ENCODE results near the gene SLC23A3. TPM values are rescaled to one million over a fixed set of nuclear protein-coding genes. Genes with fewer than 3 reads are reported as not detected.

Gene SLC23A3
- total RNA-seq, 1 experiment from 2014 or later, result 0.59 TPM

DNA sequence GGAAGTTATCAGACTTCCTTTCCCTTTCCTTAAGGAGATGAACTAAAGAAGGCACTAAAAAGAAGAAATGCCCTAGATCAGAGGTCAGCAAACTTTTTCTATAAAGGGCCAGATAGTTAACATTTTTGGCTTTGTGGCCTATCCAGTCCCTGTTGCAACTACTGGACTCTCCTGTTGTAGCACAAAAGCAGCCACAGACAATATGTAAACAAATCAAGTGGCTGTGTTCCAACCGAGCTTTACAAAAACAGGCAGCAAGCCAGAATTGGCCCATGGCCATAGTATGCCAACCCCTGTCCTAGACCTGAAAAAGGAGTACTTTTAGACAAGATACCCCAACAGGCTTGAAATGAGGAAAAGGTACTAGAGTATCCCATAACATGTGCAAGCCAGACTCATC, 20.2 kb downstream of the SLC23A3 start:
- Mint-ChIP-seq H3K27me3 (ENCODE audit: low read depth) (no peaks in the 10 kb centered on the region), H3K4me3 (no peak overlapping the region), H3K4me1 (no peaks in the 10 kb centered on the region), H3K9me3 (no peaks in the 10 kb centered on the region), H3K27ac (no peak overlapping the region), H3K36me3 (peaks cover 7% of the 10 kb centered on the region)
- CTCF ChIA-PET, result interaction anchor here (0.7 to 3.1 kb wide), 4 partner anchors 45 to 145 kb away, joined by 3 to 15 read pairs (median 3); no protein-coding TSS in a partner anchor
- TF ChIP-seq MXD4 (CRISPR knock-in tag; IDR thresholded peaks at IDR 0.05; ENCODE audit: borderline replicate concordance), result no peak
- TF ChIP-seq GABPB1 (CRISPR knock-in tag; IDR thresholded peaks at IDR 0.05), result no peak
- TF ChIP-seq, protein P1, sequence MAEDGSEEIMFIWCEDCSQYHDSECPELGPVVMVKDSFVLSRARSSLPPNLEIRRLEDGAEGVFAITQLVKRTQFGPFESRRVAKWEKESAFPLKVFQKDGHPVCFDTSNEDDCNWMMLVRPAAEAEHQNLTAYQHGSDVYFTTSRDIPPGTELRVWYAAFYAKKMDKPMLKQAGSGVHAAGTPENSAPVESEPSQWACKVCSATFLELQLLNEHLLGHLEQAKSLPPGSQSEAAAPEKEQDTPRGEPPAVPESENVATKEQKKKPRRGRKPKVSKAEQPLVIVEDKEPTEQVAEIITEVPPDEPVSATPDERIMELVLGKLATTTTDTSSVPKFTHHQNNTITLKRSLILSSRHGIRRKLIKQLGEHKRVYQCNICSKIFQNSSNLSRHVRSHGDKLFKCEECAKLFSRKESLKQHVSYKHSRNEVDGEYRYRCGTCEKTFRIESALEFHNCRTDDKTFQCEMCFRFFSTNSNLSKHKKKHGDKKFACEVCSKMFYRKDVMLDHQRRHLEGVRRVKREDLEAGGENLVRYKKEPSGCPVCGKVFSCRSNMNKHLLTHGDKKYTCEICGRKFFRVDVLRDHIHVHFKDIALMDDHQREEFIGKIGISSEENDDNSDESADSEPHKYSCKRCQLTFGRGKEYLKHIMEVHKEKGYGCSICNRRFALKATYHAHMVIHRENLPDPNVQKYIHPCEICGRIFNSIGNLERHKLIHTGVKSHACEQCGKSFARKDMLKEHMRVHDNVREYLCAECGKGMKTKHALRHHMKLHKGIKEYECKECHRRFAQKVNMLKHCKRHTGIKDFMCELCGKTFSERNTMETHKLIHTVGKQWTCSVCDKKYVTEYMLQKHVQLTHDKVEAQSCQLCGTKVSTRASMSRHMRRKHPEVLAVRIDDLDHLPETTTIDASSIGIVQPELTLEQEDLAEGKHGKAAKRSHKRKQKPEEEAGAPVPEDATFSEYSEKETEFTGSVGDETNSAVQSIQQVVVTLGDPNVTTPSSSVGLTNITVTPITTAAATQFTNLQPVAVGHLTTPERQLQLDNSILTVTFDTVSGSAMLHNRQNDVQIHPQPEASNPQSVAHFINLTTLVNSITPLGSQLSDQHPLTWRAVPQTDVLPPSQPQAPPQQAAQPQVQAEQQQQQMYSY (CRISPR knock-in tag; IDR thresholded peaks at IDR 0.05), result no peak
- TF ChIP-seq GTF2I (CRISPR knock-in tag; conservative IDR thresholded peaks at IDR 0.05), result no peak
- no peak for TF ChIP-seq TEAD1 (CRISPR knock-in tag; IDR thresholded peaks at IDR 0.05)
- no peak for TF ChIP-seq SMAD3 (CRISPR knock-in tag; IDR thresholded peaks at IDR 0.05; ENCODE audit: borderline replicate concordance)
- POLR2A ChIA-PET, result no interaction called here
- DNase-seq (ENCODE audit: low spot score), result no peak
- ATAC-seq, result no peak

DNA sequence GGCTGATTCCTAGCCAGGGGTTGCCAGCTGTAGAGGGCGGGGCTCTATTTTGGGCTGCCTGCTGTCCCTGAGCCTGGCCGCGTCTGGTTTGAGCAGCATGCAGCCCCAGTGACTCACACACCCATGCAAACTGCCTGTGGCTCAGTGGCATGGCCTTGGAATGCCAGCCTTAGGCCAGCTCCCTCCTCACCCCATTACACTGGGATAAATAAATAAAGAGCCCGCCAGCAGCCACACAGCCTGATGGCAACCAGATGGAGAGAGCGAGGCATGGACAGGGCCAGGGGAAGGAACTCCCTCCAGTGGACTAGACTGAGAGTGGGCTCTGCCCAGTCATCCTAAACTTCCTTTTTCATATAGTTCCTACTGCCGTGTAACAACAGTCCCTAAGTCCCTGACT, 27.5 kb downstream of the SLC23A3 start:
- H3K27me3 Mint-ChIP-seq (ENCODE audit: low read depth), result no peaks in the 10 kb centered on the region; the same call in 1 of the 2 replicates
- POLR2A ChIA-PET, result interaction anchor here (0.6 to 0.7 kb wide), 2 partner anchors 125 to 258 kb away, joined by 3 read pairs; no protein-coding TSS in a partner anchor
- peaks cover 4% of the 10 kb centered on the region; the same call in 1 of the 2 replicates for H3K9me3 Mint-ChIP-seq
- no peaks in the 10 kb centered on the region for H3K4me1 Mint-ChIP-seq
- H3K36me3 Mint-ChIP-seq, result peaks cover 16% of the 10 kb centered on the region
- no peak overlapping the region for H3K27ac Mint-ChIP-seq
- CTCF ChIA-PET, result interaction anchor here (1.1 to 1.5 kb wide), 5 partner anchors 13 to 132 kb away, joined by 3 to 7 read pairs (median 6); no protein-coding TSS in a partner anchor
- no peak for DNase-seq (ENCODE audit: low spot score)
- H3K4me3 Mint-ChIP-seq, result no peak overlapping the region
- ATAC-seq, result no peak; the same call in 1 of the 2 replicates
- TF ChIP-seq SMAD3 (CRISPR knock-in tag; IDR thresholded peaks at IDR 0.05; ENCODE audit: borderline replicate concordance), result no peak
- TF ChIP-seq, protein P2, sequence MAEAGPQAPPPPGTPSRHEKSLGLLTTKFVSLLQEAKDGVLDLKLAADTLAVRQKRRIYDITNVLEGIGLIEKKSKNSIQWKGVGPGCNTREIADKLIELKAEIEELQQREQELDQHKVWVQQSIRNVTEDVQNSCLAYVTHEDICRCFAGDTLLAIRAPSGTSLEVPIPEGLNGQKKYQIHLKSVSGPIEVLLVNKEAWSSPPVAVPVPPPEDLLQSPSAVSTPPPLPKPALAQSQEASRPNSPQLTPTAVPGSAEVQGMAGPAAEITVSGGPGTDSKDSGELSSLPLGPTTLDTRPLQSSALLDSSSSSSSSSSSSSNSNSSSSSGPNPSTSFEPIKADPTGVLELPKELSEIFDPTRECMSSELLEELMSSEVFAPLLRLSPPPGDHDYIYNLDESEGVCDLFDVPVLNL (CRISPR knock-in tag; IDR thresholded peaks at IDR 0.05; ENCODE audit: borderline replicate concordance, low read depth), result no peak
- no peak for TF ChIP-seq ZNF416 (CRISPR knock-in tag; IDR thresholded peaks at IDR 0.05)
- TF ChIP-seq MLX (CRISPR knock-in tag; IDR thresholded peaks at IDR 0.05), result no peak
- TF ChIP-seq MYBL2 (CRISPR knock-in tag; IDR thresholded peaks at IDR 0.05), result no peak
- no peak for TF ChIP-seq ZNF532 (CRISPR knock-in tag; IDR thresholded peaks at IDR 0.05; ENCODE audit: borderline replicate concordance)
- TF ChIP-seq CDX4 (CRISPR knock-in tag; IDR thresholded peaks at IDR 0.05; ENCODE audit: borderline replicate concordance), result no peak
- no peak for TF ChIP-seq IRF2 (CRISPR knock-in tag; IDR thresholded peaks at IDR 0.05; ENCODE audit: borderline replicate concordance, low read depth)
- TF ChIP-seq, protein P3, sequence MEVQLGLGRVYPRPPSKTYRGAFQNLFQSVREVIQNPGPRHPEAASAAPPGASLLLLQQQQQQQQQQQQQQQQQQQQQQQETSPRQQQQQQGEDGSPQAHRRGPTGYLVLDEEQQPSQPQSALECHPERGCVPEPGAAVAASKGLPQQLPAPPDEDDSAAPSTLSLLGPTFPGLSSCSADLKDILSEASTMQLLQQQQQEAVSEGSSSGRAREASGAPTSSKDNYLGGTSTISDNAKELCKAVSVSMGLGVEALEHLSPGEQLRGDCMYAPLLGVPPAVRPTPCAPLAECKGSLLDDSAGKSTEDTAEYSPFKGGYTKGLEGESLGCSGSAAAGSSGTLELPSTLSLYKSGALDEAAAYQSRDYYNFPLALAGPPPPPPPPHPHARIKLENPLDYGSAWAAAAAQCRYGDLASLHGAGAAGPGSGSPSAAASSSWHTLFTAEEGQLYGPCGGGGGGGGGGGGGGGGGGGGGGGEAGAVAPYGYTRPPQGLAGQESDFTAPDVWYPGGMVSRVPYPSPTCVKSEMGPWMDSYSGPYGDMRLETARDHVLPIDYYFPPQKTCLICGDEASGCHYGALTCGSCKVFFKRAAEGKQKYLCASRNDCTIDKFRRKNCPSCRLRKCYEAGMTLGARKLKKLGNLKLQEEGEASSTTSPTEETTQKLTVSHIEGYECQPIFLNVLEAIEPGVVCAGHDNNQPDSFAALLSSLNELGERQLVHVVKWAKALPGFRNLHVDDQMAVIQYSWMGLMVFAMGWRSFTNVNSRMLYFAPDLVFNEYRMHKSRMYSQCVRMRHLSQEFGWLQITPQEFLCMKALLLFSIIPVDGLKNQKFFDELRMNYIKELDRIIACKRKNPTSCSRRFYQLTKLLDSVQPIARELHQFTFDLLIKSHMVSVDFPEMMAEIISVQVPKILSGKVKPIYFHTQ (CRISPR knock-in tag; IDR thresholded peaks at IDR 0.05), result no peak
- no peak for TF ChIP-seq NFATC4 (CRISPR knock-in tag; IDR thresholded peaks at IDR 0.05)
- no peak for TF ChIP-seq EMX1 (CRISPR knock-in tag; IDR thresholded peaks at IDR 0.05)
- no peak for TF ChIP-seq ATF1 (CRISPR knock-in tag; IDR thresholded peaks at IDR 0.05)
- TF ChIP-seq TEAD4 (CRISPR knock-in tag; IDR thresholded peaks at IDR 0.05), result no peak
